ENCODE results near the gene MACROD1. TPM values are rescaled to one million over a fixed set of nuclear protein-coding genes. Genes with fewer than 3 reads are reported as not detected.
A peak's percentile ranks its signal among the peaks of the same experiment; 100 is the strongest.

The MACROD1 gene
- total and polyA plus RNA-seq, 12 donors: 77.6 to 497 (median 115) TPM

- peak in 5 of 9 donors; percentile 10 to 37 (median 24) for TF ChIP-seq CTCF (IDR thresholded peaks at IDR 0.05)
- DNase-seq (peak; percentile 34 to 46), ATAC-seq (peak; percentile 60 to 80 (median 74))
- no peaks in the 10 kb centered on the region for H3K36me3 ChIP-seq
- H3K27me3 ChIP-seq: peaks cover 0 to 47% (median 25%) of the 10 kb centered on the region in 7 donors
- intact Hi-C loops (cut with DNase I): no loop called here
- peak overlapping the region in 8 of 10 donors; percentile 12 to 58 (median 37) for H3K27ac ChIP-seq
- no peaks in the 10 kb centered on the region for H3K9me3 ChIP-seq
- H3K4me3 ChIP-seq: peak overlapping the region; percentile 37 to 61 (median 57)
- peaks cover 6 to 23% (median 19%) of the 10 kb centered on the region in 9 donors for H3K4me1 ChIP-seq
- 2 to 3% methylated on average over 85 of the region's 85 CpGs for WGBS, 2 donors
Observed at GRCh38 chr11:64036087-64037026, 129.6 kb downstream of the MACROD1 start.

GRCh38 chr11:64035576-64035975, 130.3 kb downstream of the MACROD1 start, which contains the start of gene FLRT1:
FLRT1 (plus strand) TSS chr11:64035931; CDS start chr11:64116268, 80,337 bp downstream.
- TF ChIP-seq CTCF (IDR thresholded peaks at IDR 0.05): no peak
- H3K36me3 ChIP-seq: no peaks in the 10 kb centered on the region
- DNase-seq (no peak), ATAC-seq (no peak)
- peaks cover 6 to 23% (median 19%) of the 10 kb centered on the region in 9 donors for H3K4me1 ChIP-seq
- WGBS, 2 donors: 0 to 2% methylated on average over 15 to 43 of the region's 64 CpGs
- H3K27me3 ChIP-seq: peaks cover 0 to 47% (median 25%) of the 10 kb centered on the region in 7 donors
- intact Hi-C loops (cut with DNase I): no loop called here
- no peaks in the 10 kb centered on the region for H3K9me3 ChIP-seq
- H3K4me3 ChIP-seq: peak within 1 kb of the TSS; percentile 37 to 61 (median 57)
- peak within 1 kb of the TSS in 8 of 10 donors; percentile 12 to 58 (median 37) for H3K27ac ChIP-seq

- ATAC-seq (no peak), DNase-seq (no peak)
- TF ChIP-seq CTCF (IDR thresholded peaks at IDR 0.05): no peak
- H3K9me3 ChIP-seq: no peaks in the 10 kb centered on the region
- peaks cover 0 to 47% (median 25%) of the 10 kb centered on the region in 7 donors for H3K27me3 ChIP-seq
- 19 to 20% methylated on average over 14 to 17 of the region's 17 CpGs for WGBS, 2 donors
- no peak overlapping the region for H3K27ac ChIP-seq
- intact Hi-C loops (cut with DNase I): no loop called here
- no peaks in the 10 kb centered on the region for H3K36me3 ChIP-seq
- peak overlapping the region in 7 of 10 donors; percentile 14 to 51 (median 36) for H3K4me3 ChIP-seq
- H3K4me1 ChIP-seq: peaks cover 6 to 23% (median 19%) of the 10 kb centered on the region in 9 donors
Observed at GRCh38 chr11:64035081-64035524, 130.8 kb downstream of the MACROD1 start.

GRCh38 chr11:64034411-64034811, 131.5 kb downstream of the MACROD1 start:
- Histone ChIP-seq H3K4me3 (no peak overlapping the region), H3K9me3 (no peaks in the 10 kb centered on the region), H3K4me1 (peaks cover 6 to 23% (median 19%) of the 10 kb centered on the region in 9 donors), H3K36me3 (no peaks in the 10 kb centered on the region), H3K27ac (no peak overlapping the region), H3K27me3 (peaks cover 0 to 47% (median 25%) of the 10 kb centered on the region in 7 donors)
- DNase-seq (no peak), ATAC-seq (no peak)
- WGBS, 2 donors: 76 to 77% methylated on average over 9 of the region's 9 CpGs
- TF ChIP-seq CTCF (IDR thresholded peaks at IDR 0.05): no peak
- intact Hi-C loops (cut with DNase I): no loop called here
